HG02981 (cell line): Measurements from ENCODE around the gene GOLIM4.

ENCODE experiments used
- ATAC-seq: cut with Tn5 transposase; IDR thresholded peaks from one replicate; pipeline ENCODE4 v1.9.1; 2021; ENCODE audit warnings: mild to moderate bottlenecking, moderate library complexity; ENCODE audit not compliant: unreplicated experiment

The GOLIM4 gene

DNA sequence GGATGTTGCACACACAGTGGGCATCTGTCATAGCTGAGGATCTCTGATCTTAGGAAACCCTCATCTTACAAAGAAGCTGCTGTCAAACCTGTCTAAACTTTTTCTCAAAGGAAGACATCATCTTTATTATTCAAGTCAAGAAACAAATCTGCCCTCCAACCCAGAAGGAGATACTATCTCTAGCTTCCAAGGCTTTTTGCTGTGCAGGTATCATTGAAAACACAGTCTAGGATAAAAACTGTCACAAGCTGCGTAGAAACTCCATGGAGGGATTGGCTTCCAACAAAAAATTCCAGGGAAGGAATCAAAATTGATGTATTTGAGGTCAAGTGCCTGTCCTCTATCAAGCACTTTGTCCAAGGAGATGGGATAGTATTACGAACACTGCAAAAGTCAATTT lies 89.1 kb downstream of the GOLIM4 start:
- ATAC-seq = no peak

DNA sequence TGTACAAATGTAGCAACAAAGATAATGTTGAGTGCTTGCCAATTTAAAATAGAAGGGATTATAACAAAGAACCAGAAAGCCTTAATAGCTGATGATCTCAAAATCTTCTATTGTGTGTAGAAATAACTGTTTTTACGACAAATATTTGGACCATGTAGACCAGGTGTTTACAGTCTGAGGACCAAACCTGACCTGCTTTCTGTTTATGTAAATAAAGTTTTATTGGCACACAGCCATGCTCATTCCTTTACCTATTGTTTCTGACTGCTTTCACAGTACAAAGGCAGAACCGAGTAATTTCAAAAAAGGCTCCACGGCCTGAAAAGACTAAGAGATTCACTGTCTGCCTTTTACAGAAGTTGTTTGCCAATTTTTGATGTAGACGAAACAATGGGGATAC lies 91.8 kb downstream of the GOLIM4 start:
- ATAC-seq = no peak

DNA sequence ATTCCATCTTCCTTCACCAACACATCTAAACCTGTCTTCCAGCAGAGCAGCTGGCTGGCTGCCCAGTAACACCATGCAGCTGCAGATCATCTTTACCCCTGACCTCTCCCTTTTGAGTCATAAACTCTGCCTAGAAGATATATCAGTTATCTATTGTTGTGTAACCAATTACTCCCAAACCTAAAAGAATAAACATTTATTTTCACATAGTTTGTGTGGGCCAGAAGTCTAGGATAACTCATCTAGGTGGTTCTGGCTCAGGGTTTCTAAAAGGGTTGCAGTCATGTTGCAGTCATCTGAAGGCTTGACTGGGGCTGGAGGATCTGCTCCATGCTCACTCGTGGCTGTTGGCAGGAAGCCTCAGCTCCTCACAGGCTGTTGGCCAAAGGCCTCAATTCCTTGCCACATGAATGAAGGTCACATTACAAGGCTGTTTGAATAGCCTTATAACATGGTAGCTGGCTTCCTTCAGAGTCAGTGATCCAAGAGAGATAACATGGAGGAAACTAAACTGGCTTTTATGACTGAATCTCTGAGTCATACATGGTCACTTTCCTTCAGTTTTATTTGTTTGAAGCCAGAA lies 92.8 kb downstream of the GOLIM4 start:
- no peak for ATAC-seq

DNA sequence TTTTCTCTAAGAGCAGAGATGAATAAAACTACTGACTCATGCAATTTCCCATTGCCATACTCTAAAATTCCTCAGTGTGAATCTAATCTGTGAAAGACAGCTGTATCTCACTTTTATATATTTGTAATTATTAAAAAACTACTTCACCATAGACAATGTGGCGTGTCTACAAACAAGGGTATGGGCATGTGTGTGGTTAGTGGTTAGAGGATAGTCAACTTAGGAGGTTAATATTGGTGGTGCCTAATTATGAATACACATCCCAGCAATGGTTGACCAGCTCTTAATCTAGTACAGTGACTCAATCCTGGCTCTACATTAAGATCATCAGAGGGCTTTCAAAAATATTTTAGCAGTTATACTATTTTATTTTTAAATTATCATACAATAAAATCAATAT lies 94.5 kb downstream of the GOLIM4 start:
- ATAC-seq = peak; percentile 83

DNA sequence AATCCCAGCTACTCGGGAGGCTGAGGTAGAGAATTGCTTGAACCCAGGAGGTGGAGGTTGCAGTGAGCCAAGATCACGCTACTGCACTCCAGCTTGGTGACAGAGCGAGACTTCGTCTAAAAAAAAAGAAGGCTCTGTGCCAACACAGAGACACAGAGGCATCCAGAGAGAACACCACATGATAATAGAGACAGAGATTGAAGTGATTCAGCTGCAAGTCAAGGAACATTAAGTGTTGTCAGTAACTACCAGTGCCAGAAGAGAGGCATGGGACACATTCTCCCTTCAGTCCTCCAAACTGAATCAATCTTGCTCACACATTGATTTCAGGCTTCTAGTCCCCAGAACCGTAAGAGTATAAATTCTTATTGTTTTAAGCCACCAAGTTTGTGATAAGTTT lies 97.5 kb downstream of the GOLIM4 start:
- no peak for ATAC-seq

DNA sequence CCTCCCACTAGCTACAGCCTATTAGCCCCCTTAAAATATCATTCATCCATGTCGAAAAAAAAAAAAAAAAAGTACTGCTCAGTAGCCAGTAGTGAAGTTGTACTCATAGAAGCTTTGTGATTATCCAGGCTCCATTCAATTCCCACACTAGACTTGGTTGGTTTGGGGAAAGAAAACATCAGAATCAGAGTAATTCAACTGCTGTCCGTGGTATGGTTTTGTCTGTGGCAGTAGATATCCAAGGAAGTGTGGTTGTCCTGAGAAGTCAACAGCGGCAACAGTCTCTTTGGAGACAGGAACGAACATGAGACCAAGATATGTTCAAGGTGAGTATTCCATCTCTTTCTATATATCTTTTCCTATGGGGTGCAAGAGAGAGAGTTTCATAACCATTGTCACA lies 99.2 kb downstream of the GOLIM4 start:
- ATAC-seq = no peak

DNA sequence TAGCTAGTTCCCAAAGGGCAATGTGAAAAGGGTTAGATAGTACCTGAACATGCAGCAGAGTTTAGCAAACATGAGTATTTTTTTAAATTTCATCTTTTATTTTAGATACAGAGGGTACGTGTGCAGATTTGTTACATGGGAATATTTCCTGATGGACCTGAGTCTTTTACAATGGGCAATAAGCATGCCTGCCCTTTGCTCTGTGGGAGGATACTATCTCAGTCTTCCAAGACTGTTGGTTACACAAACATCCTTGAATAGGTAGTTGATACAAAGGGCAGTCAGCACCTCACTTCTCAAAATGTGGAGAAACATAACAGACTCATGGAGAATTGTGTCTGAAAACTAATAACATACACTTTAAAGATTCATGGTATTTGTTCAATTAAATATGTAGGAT lies 103.3 kb downstream of the GOLIM4 start:
- ATAC-seq = no peak

DNA sequence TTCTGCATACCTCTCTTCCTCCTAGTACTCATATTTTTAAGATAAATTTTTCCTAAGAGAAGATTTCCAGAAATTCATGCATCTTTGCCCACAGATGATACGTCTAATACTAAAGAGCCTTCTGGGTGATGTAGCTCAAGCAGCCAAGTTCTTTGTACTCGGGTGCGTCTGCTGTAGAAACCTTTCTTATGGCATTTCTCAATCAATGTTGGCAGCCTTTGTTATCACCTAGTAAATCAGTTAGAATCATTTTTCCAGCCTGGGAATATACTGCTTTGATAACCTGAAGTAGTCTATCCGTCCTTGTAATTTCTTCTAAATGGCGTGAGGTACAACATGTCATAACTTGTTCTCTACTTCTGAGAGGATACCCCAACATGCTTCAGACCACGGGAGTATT lies 104.5 kb downstream of the GOLIM4 start:
- ATAC-seq = no peak

DNA sequence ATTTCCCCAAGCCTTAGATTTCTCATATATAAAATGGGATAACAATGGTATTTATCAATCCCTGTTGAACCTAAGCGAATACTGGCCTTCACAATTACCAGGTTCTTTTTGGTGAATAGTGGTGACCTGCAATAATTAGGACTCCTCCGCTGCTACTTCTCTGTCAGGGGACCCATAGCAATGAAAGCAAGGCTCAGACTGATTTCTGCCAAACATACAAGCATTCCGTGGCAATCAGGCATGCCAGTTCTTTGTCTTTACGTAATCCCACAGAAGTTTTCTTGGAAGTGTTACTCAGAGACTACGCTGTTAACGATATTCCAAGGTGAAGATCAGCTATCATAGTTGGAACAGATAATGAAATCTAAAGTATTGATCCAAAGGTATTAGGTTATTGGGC lies 105.7 kb downstream of the GOLIM4 start:
- ATAC-seq = no peak

DNA sequence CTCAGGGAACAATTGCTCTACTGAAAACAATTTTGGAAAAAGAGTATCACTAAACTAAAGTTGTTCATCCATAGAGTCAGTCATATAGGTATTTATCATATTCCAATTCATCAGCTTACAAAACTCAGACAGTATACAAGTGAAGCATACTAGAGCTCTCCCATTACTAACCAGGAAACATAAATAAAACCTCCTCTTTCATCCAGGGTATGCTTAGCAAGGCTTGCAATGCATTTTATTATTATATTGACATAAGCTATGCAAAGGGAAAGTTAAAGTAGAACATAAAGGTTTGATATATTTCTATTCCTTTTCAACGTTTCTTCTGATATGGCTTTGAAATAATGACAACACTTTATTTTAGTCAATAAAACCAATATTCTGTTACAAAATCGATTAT lies 106.7 kb downstream of the GOLIM4 start:
- ATAC-seq = no peak

DNA sequence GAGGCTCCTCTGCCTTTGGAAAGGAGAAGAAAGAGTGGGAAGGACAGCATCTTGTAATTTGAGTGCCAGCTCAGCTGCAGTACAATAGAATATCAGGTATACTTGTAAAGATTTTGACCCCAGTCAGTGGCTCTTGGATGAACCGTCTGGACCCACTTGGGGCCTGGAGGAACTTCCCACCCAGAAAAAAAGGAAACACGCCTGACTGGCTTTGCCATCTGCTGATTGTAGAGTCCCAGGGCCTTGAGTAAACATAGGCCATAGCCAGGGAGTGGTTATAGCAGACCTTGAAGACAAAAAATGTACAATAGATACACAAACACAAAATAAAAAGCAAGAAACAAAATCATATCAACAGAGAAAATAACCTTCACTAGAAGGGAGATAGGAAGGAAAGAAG lies 112.1 kb downstream of the GOLIM4 start:
- ATAC-seq = no peak

DNA sequence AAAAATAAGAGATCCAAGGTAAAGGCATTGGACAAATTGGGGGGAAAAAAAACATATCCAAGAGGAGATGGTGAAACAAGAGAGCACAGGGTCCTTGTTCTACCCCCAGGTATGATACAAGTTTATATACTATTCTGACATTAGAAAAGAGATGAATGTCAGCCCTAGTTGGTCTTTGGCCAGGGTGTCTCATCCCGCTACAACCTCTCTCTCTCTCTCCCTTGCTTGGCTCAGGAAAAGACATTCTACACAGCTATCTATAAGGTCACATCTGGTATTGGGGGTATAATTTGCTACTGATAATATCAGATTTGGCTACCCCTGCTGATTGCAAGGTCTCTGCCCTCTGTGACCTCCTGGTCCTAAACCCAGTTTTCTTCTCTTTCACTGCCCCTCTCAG lies 117.2 kb downstream of the GOLIM4 start:
- ATAC-seq = no peak

DNA sequence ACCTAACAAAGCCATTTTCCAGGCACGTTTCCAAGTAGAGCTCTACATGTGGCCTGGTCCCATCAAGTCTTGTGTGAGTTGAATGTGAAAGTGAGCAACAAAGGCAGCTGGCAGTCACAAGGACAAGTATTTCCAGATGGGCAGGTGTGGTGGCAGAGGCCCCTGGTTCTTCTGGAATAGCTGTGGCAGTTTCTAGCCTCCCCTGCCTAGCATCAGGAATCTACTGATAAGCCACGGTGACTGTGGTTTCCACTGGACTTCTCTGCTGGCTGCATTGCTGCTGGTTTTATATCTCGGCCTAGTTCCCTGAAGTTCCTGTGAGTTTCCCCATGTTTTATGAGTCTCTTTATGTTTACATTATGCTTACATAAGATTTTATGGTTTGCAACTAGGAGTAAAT lies 117.7 kb downstream of the GOLIM4 start:
- ATAC-seq = no peak

DNA sequence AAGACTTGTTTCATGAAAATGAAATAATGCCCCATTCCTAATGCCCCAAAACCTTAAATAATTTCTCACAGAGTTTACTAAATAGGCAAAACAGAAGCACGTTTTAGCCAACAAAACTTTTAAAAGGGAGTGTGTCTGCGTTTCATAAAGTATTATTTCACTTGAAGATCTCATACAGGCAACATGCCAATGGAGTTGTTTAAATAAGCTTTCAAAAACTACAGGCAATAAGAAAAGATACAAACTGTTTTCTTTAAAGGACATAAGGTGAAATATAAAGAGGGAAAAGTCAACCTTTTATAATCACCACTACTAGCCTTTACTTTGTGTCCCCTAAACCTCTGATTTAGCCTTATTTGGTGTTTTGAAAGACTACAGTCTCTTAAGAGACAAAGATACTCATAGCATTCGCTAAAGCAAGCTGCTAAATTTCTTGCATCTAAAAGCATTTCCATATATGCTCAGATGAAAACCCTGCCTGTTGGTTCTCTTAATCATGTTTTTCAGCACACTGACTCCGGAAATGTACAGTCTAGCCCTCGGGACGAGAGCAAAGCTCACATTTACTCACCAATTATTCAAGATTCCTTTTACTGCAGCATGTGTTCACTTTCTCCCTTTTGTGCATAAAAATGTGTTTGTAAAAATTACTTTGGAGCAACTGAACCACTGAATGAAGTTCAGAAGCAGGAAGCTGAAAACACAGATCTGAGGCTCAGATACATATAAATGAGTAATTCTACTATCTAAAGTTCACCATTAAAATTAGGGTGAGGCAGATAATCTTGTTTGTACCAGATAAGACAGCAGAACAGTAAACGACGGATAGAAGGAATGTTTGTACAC lies 119.0 kb downstream of the GOLIM4 start:
- no peak for ATAC-seq

DNA sequence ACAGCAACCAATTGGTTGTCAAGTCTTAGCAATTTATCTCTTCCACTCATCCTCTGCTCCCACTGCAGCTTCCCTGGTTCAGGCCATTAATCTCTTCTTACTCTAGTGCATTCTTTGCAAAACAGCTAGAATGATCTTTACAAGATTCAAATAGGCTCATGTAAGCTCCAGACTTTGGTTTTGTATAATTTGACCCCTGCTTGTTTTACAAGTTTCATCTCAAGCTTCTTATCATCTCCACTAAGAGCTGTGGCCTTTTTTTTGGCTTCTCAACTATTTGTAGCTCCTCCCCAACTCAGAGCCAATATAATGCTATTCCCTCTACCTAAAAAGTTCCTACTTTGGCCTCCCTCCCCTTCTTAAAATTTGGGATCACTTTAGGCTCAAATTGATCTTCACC lies 121.8 kb downstream of the GOLIM4 start:
- no peak for ATAC-seq

DNA sequence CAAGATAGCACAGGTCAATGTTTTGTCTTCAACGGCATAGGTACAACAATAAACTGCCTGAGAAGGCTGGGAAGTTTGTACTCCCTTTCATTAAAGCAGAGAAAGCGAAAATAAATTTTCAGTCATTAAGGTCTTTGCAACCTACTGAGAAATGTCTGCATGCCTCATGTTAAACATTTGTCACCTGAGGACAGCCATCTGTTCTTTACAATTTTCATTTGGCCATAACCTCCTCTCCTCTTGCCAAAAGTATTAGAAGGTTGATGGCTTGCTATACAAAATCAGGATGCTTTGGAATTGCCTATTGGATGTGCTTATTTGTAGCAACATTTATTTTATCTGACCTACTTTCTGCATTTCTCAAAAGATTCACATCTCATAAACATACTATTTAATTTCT lies 122.7 kb downstream of the GOLIM4 start:
- no peak for ATAC-seq

DNA sequence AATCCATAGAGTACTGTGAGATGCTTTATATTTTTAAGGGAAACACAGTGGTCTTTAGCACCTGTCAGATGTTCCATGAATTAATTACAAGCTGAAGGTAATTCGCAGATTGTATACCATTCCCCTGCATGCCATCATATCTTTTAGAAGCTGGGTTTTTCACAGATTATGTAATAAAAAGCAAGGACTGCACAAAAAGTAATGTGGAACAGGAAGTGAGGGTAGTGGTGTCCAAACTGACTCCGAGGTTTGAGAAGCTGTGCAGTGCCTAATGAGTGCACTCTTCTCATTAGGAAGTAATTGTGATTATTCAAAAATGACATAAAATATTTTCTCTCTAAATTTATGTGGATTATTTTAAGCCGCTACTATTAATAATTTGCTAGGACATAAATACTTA lies 123.2 kb downstream of the GOLIM4 start:
- no peak for ATAC-seq

DNA sequence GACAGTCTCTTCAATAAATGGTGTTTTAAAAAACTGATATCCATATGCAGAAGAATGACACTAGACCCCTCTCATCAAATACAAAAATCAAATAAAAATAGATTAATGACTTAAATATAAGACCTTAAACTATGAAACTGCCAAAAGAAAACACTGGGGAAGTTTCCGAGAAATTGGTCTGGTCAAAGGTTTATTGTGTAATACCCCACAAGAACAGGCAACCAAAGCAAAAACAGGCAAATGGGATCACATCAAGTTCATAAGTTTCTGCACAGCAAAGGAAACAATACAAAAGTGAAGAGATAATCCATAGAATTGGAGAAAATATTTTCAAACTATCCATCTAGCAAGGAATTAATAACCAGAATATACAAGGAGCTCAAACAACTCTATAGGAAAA lies 126.2 kb downstream of the GOLIM4 start:
- ATAC-seq = no peak

DNA sequence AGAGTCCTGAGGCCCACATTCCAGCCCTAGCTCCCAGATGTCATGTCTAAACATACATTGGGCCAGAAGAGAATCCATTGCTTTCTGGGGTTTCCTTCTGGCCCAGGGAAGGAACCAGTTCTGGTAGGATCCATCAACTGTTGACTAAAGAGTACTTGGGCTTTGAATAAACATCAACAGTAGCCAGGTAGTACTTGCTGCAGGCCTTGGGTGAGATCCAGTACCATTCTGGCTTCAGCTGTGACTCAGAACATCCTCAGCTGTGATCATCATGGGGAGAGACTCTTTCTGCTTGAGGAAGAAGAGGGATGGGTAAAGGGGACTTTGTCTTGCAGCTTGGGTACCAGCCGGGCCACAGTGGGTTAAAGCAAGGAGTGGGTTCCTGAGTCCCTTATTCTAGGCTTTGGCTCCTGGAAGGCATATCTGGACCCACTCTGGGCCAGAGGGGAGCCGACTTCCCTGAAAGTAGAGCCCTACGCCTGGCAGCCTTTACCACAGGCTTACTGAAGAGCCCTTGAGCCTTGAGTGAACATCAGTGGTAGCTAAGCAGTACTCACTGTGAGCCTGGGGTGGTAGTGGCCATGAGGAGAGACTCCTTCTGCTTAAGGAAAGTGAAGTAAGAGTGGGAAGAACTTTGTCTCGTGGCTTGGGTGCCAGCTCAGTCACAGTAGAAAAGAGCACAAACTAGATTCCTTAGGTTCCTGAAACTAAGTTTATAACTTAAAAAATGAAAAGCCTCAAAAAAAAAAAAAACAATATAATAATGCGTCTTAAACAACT lies 128.3 kb downstream of the GOLIM4 start:
- ATAC-seq = no peak
